Measurements from ENCODE around the gene NADK2.
A peak's percentile ranks its signal among the peaks of the same experiment; 100 is the strongest.

Gene NADK2

GRCh38 chr5:36246036-36246800 is 4.5 kb upstream of the NADK2 start:
- no peak for DNase-seq (ENCODE audit: low read depth in 4 of 4, low spot score in 1 of 4)

GRCh38 chr5:36244076-36244475 is 2.4 kb upstream of the NADK2 start:
- DNase-seq (ENCODE audit: low read depth in 4 of 4, low spot score in 1 of 4): no peak

- no peak for DNase-seq (ENCODE audit: low read depth in 4 of 4, low spot score in 1 of 4)
Measured at GRCh38 chr5:36243653-36244052, 1.9 kb upstream of the NADK2 start.

- DNase-seq (ENCODE audit: low read depth in 4 of 4, low spot score in 1 of 4): no peak
Measured at GRCh38 chr5:36242534-36243485, 1.1 kb upstream of the NADK2 start.

GRCh38 chr5:36240779-36241630 is 720 bp downstream of the NADK2 start:
- peak in 1 of 4 experiments; percentile 2 for DNase-seq (ENCODE audit: low read depth in 4 of 4, low spot score in 1 of 4)

GRCh38 chr5:36239370-36240293 is 2.1 kb downstream of the NADK2 start:
- no peak for DNase-seq (ENCODE audit: low read depth in 4 of 4, low spot score in 1 of 4)

GRCh38 chr5:36238502-36239295 is 3.0 kb downstream of the NADK2 start:
- no peak for DNase-seq (ENCODE audit: low read depth in 4 of 4, low spot score in 1 of 4)

- DNase-seq (ENCODE audit: low read depth in 4 of 4, low spot score in 1 of 4): no peak
Measured at GRCh38 chr5:36237751-36238150, 4.0 kb downstream of the NADK2 start.

GRCh38 chr5:36236801-36237200 is 4.9 kb downstream of the NADK2 start:
- no peak for DNase-seq (ENCODE audit: low read depth in 4 of 4, low spot score in 1 of 4)

GRCh38 chr5:36232533-36232932 is 9.2 kb downstream of the NADK2 start:
- no peak for DNase-seq (ENCODE audit: low read depth in 4 of 4, low spot score in 1 of 4)

- DNase-seq (ENCODE audit: low read depth in 4 of 4, low spot score in 1 of 4): no peak
Measured at GRCh38 chr5:36230151-36230790, 11.5 kb downstream of the NADK2 start.

- no peak for DNase-seq (ENCODE audit: low read depth in 4 of 4, low spot score in 1 of 4)
Measured at GRCh38 chr5:36228505-36228904, 13.2 kb downstream of the NADK2 start.

GRCh38 chr5:36227046-36227445 is 14.7 kb downstream of the NADK2 start:
- no peak for DNase-seq (ENCODE audit: low read depth in 4 of 4, low spot score in 1 of 4)

GRCh38 chr5:36222620-36223019 is 19.1 kb downstream of the NADK2 start:
- no peak for DNase-seq (ENCODE audit: low read depth in 4 of 4, low spot score in 1 of 4)

- DNase-seq (ENCODE audit: low read depth in 4 of 4, low spot score in 1 of 4): no peak
Measured at GRCh38 chr5:36217988-36218387, 23.7 kb downstream of the NADK2 start.

GRCh38 chr5:36217567-36217966 is 24.2 kb downstream of the NADK2 start:
- no peak for DNase-seq (ENCODE audit: low read depth in 4 of 4, low spot score in 1 of 4)

GRCh38 chr5:36215910-36216309 is 25.8 kb downstream of the NADK2 start:
- no peak for DNase-seq (ENCODE audit: low read depth in 4 of 4, low spot score in 1 of 4)

GRCh38 chr5:36214436-36214835 is 27.3 kb downstream of the NADK2 start:
- DNase-seq (ENCODE audit: low read depth in 4 of 4, low spot score in 1 of 4): no peak

- DNase-seq (ENCODE audit: low read depth in 4 of 4, low spot score in 1 of 4): no peak
Measured at GRCh38 chr5:36209664-36210063, 32.1 kb downstream of the NADK2 start.
